Mucosa of gallbladder (tissue), 1 donor: ENCODE results near the gene COBLL1. TPM values are rescaled to one million over a fixed set of nuclear protein-coding genes. Genes with fewer than 3 reads are reported as not detected.
"Not testable (repeated sequence)": the region's sequence is repeated elsewhere in the genome, so short reads cannot be mapped to it uniquely, and the experiment has no call there.

Source experiments
- DNase-seq: peaks from one replicate; pipeline ENCODE4 v3.0.0-alpha.2; 2020; ENCODE audit warnings: low spot score
- total RNA-seq: library from RNA; stranded (reverse); gene quantifications from one replicate; pipeline ENCODE4 v1.2.1, GENCODE V29; 2021
- donor health status: DM: no; HTN: no; CAD: no.

The COBLL1 gene
- total RNA-seq, 1 donor from 2014 or later, result 52.9 TPM

DNA sequence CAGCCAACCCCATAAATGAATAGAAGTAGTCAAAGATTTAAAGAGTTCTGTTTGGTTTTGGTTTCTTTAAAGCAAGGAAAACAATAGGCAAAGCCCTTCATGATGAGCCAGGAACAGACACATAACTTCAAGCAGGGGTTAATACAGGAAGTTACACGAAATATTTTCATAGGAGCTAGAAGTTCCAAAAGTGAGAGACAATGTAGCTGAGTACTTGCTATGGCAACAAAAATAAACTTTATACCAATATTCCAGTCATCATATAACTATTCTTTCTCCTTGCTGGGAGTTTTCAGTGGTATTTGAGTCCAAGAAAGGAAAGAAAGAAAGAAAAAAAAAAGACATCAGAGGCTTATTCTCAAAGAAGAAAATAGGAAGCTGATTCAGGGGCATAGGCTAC is 56.2 kb downstream of the COBLL1 start:
- DNase-seq, result no peak

- DNase-seq, result no peak
Measured at GRCh38 chr2:164784376-164784775, 57.2 kb downstream of the COBLL1 start.

DNA sequence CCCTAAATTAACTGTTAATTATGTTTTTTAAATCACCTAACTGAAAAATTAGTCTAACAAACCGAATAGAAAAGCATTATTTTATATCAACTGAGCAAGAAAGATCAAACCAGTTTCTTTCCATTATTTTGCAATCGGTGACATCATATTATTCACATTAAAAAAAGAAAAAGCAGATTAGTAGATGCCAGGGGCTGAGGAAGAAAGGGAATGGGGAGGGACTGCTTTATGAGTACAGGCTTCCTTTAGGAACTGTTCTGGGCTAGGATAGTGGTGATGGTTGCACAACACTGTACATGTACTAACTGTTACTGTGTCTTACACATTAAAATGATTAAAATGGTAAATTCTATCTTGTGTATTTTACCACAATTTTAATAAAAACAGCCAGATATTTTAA is 59.3 kb downstream of the COBLL1 start:
- no peak for DNase-seq

GRCh38 chr2:164781394-164781793 is 60.2 kb downstream of the COBLL1 start:
- no peak for DNase-seq

- no peak for DNase-seq
Measured at GRCh38 chr2:164780611-164781178, 60.9 kb downstream of the COBLL1 start.

DNA sequence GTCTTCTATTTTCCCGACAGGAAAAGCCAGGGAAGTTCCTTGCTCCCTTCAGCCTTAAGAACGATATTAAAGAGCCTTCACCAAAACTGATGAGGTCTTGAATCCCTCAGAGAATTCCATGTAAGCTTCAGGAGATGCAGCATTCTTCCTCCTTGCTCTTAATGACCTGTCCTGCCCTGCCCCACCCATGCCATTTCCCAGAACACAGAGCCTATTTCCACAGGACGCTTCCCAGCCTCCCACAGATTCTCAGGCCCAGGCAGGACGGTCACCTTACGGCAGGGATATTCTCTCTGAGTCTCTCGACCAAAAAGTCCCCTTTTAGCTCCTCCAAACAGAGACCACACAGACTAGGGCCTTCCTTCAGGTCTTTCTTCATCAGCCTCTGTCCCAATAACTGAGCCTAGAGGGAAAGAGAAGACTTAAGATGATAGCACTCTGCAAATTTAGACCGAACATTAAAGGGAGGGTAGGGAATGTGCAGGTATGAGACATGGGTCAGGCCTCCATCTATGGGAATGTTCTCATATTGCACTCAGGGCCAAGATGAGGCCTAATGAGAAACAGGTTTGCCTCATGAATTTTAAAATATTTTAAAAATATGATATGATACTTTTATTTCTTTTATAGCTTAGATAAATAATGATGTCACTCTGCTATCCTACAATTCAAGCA is 62.1 kb downstream of the COBLL1 start:
- no peak for DNase-seq

DNA sequence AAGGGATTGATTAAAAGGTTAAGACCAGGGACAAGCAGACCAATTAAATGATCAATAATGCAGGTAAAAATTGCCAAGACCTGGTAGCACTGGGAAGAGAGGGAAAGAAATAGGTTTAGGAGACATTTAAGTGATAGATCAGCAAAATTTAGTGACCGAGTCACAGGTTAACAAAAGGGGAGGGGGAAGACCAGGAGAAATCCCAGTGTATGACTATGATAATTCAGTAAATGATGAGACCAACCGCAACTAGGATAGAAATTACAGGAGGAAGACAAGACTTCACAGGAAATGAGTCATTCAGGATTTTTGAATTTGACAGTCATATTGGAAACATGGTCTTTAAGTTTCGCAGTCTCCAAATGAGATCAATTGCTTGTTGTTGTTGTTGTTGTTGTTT is 62.9 kb downstream of the COBLL1 start:
- DNase-seq, result no peak

- DNase-seq, result no peak
Measured at GRCh38 chr2:164777847-164778461, 63.7 kb downstream of the COBLL1 start.

GRCh38 chr2:164773635-164774034 is 68.0 kb downstream of the COBLL1 start:
- no peak for DNase-seq

DNA sequence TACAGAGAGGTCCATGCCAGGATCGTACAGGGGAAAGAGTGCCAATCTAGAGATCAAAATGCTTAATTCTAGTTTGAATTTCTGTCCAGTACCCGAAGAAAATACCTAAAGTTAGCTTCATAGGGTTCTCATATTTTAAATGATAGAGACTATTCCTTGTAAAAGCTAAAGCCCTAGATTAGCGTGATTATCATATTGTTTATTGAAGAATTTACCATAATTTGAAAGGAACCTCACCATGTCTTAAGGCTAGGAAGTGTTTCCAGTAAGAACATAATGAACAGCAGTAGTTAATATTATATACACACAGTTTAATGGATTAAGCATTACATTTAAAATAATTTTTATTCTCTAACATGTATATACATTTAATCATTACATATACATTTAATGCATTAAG is 68.5 kb downstream of the COBLL1 start:
- no peak for DNase-seq

GRCh38 chr2:164771897-164772296 is 69.7 kb downstream of the COBLL1 start:
- DNase-seq, result no peak

DNA sequence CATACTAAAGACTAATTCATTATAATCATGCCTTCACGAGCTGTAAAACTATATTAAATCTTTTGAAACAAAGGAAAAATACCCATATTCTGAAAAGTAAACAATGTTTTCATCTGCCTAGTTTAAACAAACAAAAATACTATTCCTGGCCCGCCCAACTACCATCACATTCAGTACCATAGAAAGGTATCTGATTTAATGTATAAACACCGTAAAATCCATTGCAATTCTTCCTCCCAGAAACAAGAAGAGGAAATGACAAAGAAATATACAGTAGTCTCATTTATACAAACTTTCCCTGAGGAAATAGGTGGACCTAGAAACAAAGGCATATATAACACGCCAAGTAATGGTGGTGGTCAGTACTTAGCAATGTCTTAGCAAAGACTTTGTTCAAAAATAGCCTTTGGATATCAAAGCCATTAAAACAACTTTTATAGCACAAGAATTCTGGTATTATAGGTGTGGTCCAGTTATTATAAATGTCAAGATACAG is 71.2 kb downstream of the COBLL1 start:
- DNase-seq, result no peak

DNA sequence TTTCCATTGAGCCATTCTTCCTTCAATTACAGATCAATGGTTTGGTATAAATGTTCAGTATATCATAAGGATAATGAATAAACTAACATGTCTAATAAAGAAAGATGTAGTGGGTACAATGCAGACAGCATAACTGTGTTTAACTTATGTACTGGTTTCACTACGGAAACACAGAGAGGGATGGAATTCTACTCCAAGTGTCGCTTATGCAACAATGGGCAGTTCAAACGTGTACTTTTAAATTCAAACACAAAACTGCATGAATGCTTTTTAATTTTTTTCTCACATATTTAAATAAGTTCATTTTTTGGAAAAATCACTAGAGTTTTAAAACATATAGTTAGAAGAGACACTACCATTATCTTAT is 74.7 kb downstream of the COBLL1 start:
- no peak for DNase-seq

- DNase-seq, result no peak
Measured at GRCh38 chr2:164766216-164766953, 75.2 kb downstream of the COBLL1 start.

GRCh38 chr2:164764996-164765395 is 76.6 kb downstream of the COBLL1 start:
- no peak for DNase-seq

DNA sequence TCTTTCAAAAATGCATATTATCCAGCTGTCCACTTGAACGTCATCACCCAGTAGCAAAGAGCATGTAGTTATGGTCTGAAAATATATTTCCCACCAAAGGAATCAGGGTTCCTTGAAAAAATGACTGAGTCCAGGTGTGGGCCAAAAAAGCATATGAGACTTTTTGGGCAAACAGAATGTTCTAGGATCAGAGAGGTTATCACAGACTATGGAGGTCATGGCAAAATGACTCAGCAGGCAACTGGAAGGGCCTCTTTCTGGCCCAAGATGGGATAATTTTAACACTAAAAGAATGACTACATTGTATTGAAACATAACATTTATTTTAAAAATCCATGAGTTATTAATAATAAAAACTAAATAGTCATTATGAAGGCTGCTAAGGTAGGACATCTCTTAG is 77.1 kb downstream of the COBLL1 start:
- DNase-seq, result no peak

DNA sequence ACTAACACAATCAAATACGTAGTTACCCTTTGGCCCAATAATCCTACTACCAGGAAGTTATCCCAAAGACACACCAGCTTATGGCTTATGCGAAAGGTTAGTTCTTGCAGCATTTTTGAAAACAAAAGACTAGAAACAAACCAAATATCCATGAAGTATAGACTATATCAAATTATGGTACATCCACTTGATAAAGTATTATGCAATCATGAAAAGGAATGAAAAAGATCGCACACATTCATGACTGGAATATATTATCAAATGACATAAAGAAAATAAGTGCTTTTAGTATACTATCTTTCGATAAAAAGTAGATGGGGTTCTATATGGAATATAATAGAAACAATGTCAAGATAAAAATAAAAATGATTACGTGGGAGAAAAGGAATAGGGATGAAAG is 78.2 kb downstream of the COBLL1 start:
- DNase-seq, result no peak

DNA sequence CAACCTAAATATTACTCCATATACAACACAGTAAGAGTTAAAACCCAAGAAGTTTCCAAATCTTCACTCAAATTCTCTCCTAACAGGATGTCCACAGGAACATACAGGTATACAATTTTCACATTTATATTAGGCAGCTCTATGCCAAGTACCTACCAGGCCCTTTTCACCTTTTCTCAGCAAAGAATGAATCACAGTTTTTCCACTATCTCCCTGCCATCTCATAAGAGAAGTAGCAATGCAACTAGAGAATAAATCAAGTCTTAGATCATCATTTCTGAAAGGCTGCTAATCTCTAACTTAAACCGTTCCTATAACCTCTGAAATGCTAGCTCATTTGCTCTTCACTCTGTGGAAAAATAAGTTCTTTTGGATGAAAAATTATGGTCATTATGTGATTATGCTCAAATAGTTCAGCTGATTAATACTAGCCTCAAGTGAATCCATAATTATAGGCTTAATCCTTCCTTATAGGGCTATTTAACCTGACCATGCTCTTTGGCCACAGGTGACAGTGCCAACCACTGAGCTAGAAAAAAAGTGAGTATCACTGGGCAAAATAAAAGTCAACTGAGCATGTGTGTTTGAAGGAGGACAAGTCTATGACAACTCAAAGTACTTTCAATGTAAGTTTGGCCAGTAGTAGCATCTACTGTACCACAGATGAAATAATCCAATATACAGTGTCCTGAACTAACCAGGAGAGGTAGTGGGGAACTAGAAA is 79.7 kb downstream of the COBLL1 start:
- DNase-seq, result no peak

DNA sequence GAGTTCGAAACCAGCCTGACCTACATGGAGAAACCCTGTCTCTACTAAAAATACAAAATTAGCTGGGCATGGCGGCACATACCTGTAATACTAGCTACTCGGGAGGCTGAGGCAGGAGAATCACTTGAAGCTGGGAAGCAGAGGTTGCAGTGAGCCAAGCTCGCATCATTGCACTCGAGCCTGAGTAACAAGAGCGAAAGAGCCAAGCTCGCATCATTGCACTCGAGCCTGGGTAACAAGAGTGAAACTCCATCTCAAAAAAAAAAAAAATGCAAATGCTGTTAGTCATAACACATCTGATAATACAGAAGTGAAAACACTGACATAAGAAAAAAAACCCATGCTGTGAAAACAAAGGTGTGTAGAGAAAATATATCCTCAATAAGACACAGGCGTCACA is 80.4 kb downstream of the COBLL1 start:
- DNase-seq, result not testable (repeated sequence)

- DNase-seq, result no peak
Measured at GRCh38 chr2:164760179-164760578, 81.4 kb downstream of the COBLL1 start.

- no peak for DNase-seq
Measured at GRCh38 chr2:164757934-164758695, 83.5 kb downstream of the COBLL1 start.
